Psoas muscle (tissue), 8 donors: Measurements from ENCODE around the gene BANF2. TPM values are rescaled to one million over a fixed set of nuclear protein-coding genes. Genes with fewer than 3 reads are reported as not detected.

Source experiments
- ATAC-seq, 4 donors: fragments of 200-7000 bp; cut with Tn5 transposase; one replicate each; pipeline ENCODE4 v1.9.1; 2020; ENCODE audit warnings: moderate library complexity in 3 of 4, mild to moderate bottlenecking in 2 of 4
- DNase-seq, 2 donors: peaks; one replicate each; pipeline ENCODE4 v3.0.0-alpha.2; 2020
- H3K27ac ChIP-seq: fragments of 200-600 bp; one replicate; pipeline ENCODE4 v1.8.0; 2022
- H3K27me3 ChIP-seq, 3 donors: fragments of 200-600 bp in 1 of 3; one replicate each; pipeline versions ENCODE4 v1.6.1 to v1.8.0; 2013 to 2022; ENCODE audit warnings: low read length in 2 of 3, mild to moderate bottlenecking in 2 of 3, moderate library complexity in 1 of 3; ENCODE audit not compliant: insufficient read depth in 3 of 3
- H3K36me3 ChIP-seq, 2 donors: fragments of 200-600 bp in 1 of 2; one replicate each; pipeline versions ENCODE4 v1.6.1 to v1.8.0; 2013 to 2022; ENCODE audit warnings: low read depth in 1 of 2, mild to moderate bottlenecking in 1 of 2, moderate library complexity in 1 of 2; ENCODE audit not compliant: insufficient read depth in 1 of 2
- H3K4me1 ChIP-seq: fragments of 200-600 bp; one replicate; pipeline ENCODE4 v1.8.0; 2022
- H3K4me3 ChIP-seq: fragments of 200-600 bp; one replicate; pipeline ENCODE4 v1.8.0; 2022; ENCODE audit warnings: mild to moderate bottlenecking
- H3K9me3 ChIP-seq: fragments of 200-600 bp; one replicate; pipeline ENCODE4 v1.8.0; 2022
- WGBS, 3 donors: extraction: QIAGEN DNeasy Blood & Tissue Kit; methylation state at CpG; one replicate each; pipeline versions ENCODE4 v1.1.6 to v1.1.7; 2013; 5-methylcytosine and 5-hydroxymethylcytosine counted together
- intact Hi-C, 2 donors: fragments of 100-400 bp; cut with DNase I; formaldehyde crosslinking; loops; one replicate each; pipeline versions ENCODE4 v1.11.0 to v1.14.2; 2022
- polyA plus RNA-seq, 3 donors: library from polyadenylated mRNA; stranded (reverse); fragments of 200-250 nt; gene quantifications; one replicate each; pipeline ENCODE4 v1.2.3, GENCODE V29; 2013
- total RNA-seq, 4 donors: library from RNA; stranded (reverse); fragmentation: NEBNext Ultra II Directional in 2 of 4; extraction: Animal tissue kit (Norgen Biotek cat#: 25700) in 2 of 4; gene quantifications; one replicate each; pipeline versions ENCODE4 v1.2.1 to v1.2.4, GENCODE V29; 2021 to 2023
- TF ChIP-seq, protein P1 (sequence below): fragments of 200-600 bp; IDR thresholded peaks from one replicate; pipeline ENCODE4 v1.8.0; 2022; ENCODE audit warnings: antibody characterized with exemption
- donor health status: healthy with polysubstance abuse.
- donor health status: DM: no; HTN: no; CAD: no; lungs with moderate emphysema.
- donor health status: Bipolar disorder and iron deficiency.
- donor health status: healthy.
- donor health status: DM: yes; HTN: yes; CAD: no.
- donor health status: DM: no; HTN: no; CAD: no.
- donor health status: DM: no; HTN: no; CAD: no.
- donor health status: DM: yes; HTN: yes; CAD: no.

Gene BANF2
- total and polyA plus RNA-seq, 7 donors, result not detected

DNA sequence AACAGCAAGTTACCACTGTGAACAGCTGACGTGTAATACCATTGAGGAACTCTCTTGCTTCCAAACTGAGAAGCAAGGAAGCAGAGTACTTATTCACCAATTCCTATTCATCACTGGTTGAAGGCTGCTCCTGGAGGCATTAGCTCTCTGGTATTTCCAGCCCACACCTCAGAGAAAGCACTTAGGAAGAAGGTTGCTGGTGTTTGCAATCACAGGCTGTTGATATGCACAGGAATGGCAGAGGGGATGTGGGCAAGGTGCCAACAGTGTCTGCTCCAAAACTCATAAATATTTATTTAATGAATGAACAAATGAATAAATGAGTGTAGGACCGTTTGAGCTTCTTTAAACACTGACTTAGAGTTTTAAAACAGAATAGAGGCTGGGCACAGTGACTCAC is 10.8 kb upstream of the BANF2 start:
- DNase-seq, result no peak
- intact Hi-C loops, result no loop called here
- no peak overlapping the region for H3K27ac ChIP-seq
- WGBS, 3 donors, result 33 to 45% (median 41%) methylated on average over 2 of the region's 2 CpGs
- H3K9me3 ChIP-seq, result no peaks in the 10 kb centered on the region
- TF ChIP-seq, protein P1, sequence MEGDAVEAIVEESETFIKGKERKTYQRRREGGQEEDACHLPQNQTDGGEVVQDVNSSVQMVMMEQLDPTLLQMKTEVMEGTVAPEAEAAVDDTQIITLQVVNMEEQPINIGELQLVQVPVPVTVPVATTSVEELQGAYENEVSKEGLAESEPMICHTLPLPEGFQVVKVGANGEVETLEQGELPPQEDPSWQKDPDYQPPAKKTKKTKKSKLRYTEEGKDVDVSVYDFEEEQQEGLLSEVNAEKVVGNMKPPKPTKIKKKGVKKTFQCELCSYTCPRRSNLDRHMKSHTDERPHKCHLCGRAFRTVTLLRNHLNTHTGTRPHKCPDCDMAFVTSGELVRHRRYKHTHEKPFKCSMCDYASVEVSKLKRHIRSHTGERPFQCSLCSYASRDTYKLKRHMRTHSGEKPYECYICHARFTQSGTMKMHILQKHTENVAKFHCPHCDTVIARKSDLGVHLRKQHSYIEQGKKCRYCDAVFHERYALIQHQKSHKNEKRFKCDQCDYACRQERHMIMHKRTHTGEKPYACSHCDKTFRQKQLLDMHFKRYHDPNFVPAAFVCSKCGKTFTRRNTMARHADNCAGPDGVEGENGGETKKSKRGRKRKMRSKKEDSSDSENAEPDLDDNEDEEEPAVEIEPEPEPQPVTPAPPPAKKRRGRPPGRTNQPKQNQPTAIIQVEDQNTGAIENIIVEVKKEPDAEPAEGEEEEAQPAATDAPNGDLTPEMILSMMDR, result no peak
- no peaks in the 10 kb centered on the region for H3K4me1 ChIP-seq
- no peaks in the 10 kb centered on the region for H3K36me3 ChIP-seq
- no peak for ATAC-seq
- peaks cover 0 to 4% (median 0%) of the 10 kb centered on the region in 3 donors for H3K27me3 ChIP-seq
- H3K4me3 ChIP-seq, result no peak overlapping the region

DNA sequence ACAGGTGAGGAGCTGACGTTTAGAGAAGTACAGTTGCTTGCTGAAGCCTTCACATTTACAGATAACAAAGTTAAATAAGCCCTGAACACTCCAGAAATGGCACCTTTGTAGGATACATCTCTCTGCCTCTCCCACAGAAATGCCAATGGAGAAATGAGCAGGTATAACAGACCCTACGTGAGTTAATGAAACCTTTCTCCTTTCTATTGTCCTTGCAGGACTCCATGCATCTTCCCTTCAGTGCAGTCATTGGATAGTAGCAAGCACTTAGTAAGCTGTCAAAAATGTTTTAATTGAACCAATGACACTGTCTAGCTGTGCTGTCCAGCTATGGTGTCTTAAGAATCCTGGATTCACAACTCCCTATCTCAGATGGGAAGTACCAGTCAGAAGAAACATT is 9.6 kb upstream of the BANF2 start:
- no peaks in the 10 kb centered on the region for H3K4me1 ChIP-seq
- no peak for DNase-seq
- intact Hi-C loops, result no loop called here
- TF ChIP-seq, protein P1, result no peak
- no peaks in the 10 kb centered on the region for H3K9me3 ChIP-seq
- no peak for ATAC-seq
- H3K4me3 ChIP-seq, result no peak overlapping the region
- 79 to 85% (median 85%) methylated on average over 2 of the region's 2 CpGs for WGBS, 3 donors
- H3K36me3 ChIP-seq, result no peaks in the 10 kb centered on the region
- H3K27me3 ChIP-seq, result peaks cover 0 to 4% (median 0%) of the 10 kb centered on the region in 3 donors
- no peak overlapping the region for H3K27ac ChIP-seq

GRCh38 chr20:17691758-17692157 is 8.0 kb upstream of the BANF2 start:
- no peaks in the 10 kb centered on the region for H3K4me1 ChIP-seq
- H3K9me3 ChIP-seq, result no peaks in the 10 kb centered on the region
- DNase-seq, result no peak
- no peak for ATAC-seq
- no peak overlapping the region for H3K27ac ChIP-seq
- TF ChIP-seq, protein P1, result no peak
- H3K27me3 ChIP-seq, result peaks cover 0 to 4% (median 0%) of the 10 kb centered on the region in 3 donors
- 87 to 88% (median 88%) methylated on average over 2 of the region's 2 CpGs for WGBS, 3 donors
- no peak overlapping the region for H3K4me3 ChIP-seq
- intact Hi-C loops, result no loop called here
- H3K36me3 ChIP-seq, result no peaks in the 10 kb centered on the region

DNA sequence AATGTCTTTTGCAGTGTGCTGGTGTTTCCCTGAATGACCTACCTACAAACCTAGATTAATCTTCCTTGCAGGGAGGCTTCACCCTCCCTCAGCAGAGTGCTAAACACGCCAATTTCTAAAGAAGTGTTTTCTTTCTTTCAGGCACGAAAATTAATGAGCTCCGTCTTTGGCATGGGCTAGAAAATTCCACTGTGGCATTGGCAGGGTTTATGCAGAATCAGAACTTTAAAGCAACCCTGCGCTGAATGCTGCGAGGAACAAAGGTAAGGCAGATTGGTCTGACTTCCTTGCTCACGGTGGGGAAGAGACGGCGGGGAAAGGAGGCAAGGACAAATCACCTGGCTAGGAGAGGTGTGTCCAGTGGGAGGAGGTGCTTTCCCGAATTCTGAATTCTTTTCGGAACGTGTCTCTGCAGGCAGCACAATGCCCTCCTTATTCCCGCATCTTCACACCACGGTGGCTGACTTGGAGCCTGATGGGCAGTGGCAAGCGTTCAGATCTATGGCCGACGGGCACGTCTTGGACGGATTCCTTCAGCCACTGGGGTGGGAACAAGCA is 6.2 kb upstream of the BANF2 start:
- Histone ChIP-seq H3K36me3 (no peaks in the 10 kb centered on the region), H3K4me1 (no peaks in the 10 kb centered on the region), H3K4me3 (no peak overlapping the region), H3K27me3 (peaks cover 0 to 4% (median 0%) of the 10 kb centered on the region in 3 donors), H3K27ac (no peak overlapping the region), H3K9me3 (no peaks in the 10 kb centered on the region)
- WGBS, 3 donors, result 42 to 57% (median 43%) methylated on average over 18 of the region's 18 CpGs
- TF ChIP-seq, protein P1, result no peak
- no peak for DNase-seq
- ATAC-seq, result no peak
- intact Hi-C loops, result no loop called here

DNA sequence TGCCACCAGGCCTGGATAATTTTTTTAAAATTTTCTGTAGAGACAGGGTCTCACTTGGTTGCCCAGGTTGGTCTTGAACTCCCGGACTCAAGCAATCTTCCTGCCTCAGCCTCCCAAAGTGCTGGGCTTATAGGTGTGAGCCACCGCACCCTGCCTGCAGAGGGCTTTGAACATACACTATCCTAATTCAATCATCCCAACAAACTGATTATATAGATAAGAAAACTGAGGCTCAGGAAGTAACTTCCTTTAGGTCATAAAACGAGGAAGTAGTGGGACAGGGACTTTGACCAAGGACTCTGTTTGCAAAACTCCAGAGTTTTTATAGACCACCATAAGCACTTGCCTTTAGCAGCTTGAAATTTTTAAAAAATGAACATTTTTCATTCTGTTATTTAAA is 5.0 kb upstream of the BANF2 start:
- intact Hi-C loops, result loop anchor here in 1 of 2 donors (5.0 kb wide), 1 partner anchor 38 kb away; no protein-coding TSS in a partner anchor
- DNase-seq (no peak), ATAC-seq (no peak)
- Histone ChIP-seq H3K4me1 (no peaks in the 10 kb centered on the region), H3K9me3 (no peaks in the 10 kb centered on the region), H3K36me3 (no peaks in the 10 kb centered on the region), H3K27ac (no peak overlapping the region), H3K27me3 (peaks cover 0 to 4% (median 0%) of the 10 kb centered on the region in 3 donors), H3K4me3 (no peak overlapping the region)
- 83 to 87% (median 84%) methylated on average over 3 of the region's 3 CpGs for WGBS, 3 donors
- TF ChIP-seq, protein P1, result no peak
